Natural killer cell treated with Interleukin-12 subunit alpha and Interleukin-12 subunit beta and Interleukin-15 and Interleukin-18, amount 100 ng/mL, for 72 hours (primary cell): Measurements from ENCODE around the gene AUTS2. TPM values are rescaled to one million over a fixed set of nuclear protein-coding genes. Genes with fewer than 3 reads are reported as not detected.
A peak's percentile ranks its signal among the peaks of the same experiment; 100 is the strongest.

ENCODE experiments used
- ATAC-seq, 2 donors: fragments of 150-1000 bp; cut with Tn5 transposase in 1 of 2; sonication (Bioruptor Pico), chemical (Tn5 transposase) in 1 of 2; 2 replicates each; pipeline ENCODE4 v1.10.0; 2021
- DNase-seq: peaks from one replicate; pipeline ENCODE4 v3.0.0; 2022; ENCODE audit warnings: low spot score
- H3K27ac Mint-ChIP-seq, 2 donors: 1 replicate in 1 of 2; 2 replicates in 1 of 2; pipeline ENCODE4 v1.8.0; 2022; ENCODE audit warnings: mixed read lengths in 2 of 2, mild to moderate bottlenecking in 1 of 2, moderate library complexity in 1 of 2
- H3K27me3 Mint-ChIP-seq, 2 donors: 1 replicate in 1 of 2; 2 replicates in 1 of 2; pipeline ENCODE4 v1.8.0; 2022; ENCODE audit warnings: mixed read lengths in 2 of 2
- H3K36me3 Mint-ChIP-seq: one replicate; pipeline ENCODE4 v1.8.0; 2022; ENCODE audit warnings: mixed read lengths
- H3K4me1 Mint-ChIP-seq, 2 donors: 1 replicate in 1 of 2; 2 replicates in 1 of 2; pipeline ENCODE4 v1.8.0; 2022; ENCODE audit warnings: low read depth in 2 of 2, mixed read lengths in 2 of 2, mild to moderate bottlenecking in 1 of 2
- H3K4me3 Mint-ChIP-seq: one replicate; pipeline ENCODE4 v1.8.0; 2022; ENCODE audit warnings: mixed read lengths
- H3K9me3 Mint-ChIP-seq: 2 replicates; pipeline ENCODE4 v1.8.0; 2022; ENCODE audit warnings: mixed read lengths
- total RNA-seq, 2 donors: library from RNA; stranded (reverse); gene quantifications; one replicate each; pipeline ENCODE4 v1.2.3, GENCODE V29; 2022

AUTS2 gene
- total RNA-seq, 2 donors from 2014 or later: 14.3 to 43.0 TPM

- Mint-ChIP-seq H3K4me1 (no peaks in the 10 kb centered on the region), H3K36me3 (no peaks in the 10 kb centered on the region), H3K27me3 (no peaks in the 10 kb centered on the region), H3K9me3 (no peaks in the 10 kb centered on the region), H3K27ac (no peak overlapping the region), H3K4me3 (no peak overlapping the region)
- no peak for DNase-seq
- ATAC-seq: no peak
Measured at GRCh38 chr7:70372768-70373515, 774.7 kb downstream of the AUTS2 start.

GRCh38 chr7:70374772-70375533 lies 776.7 kb downstream of the AUTS2 start:
- no peak for DNase-seq
- no peak overlapping the region for H3K27ac Mint-ChIP-seq
- H3K4me1 Mint-ChIP-seq: no peaks in the 10 kb centered on the region
- no peak overlapping the region for H3K4me3 Mint-ChIP-seq
- no peak for ATAC-seq
- H3K9me3 Mint-ChIP-seq: no peaks in the 10 kb centered on the region
- no peaks in the 10 kb centered on the region for H3K27me3 Mint-ChIP-seq
- no peaks in the 10 kb centered on the region for H3K36me3 Mint-ChIP-seq

- Mint-ChIP-seq H3K36me3 (no peaks in the 10 kb centered on the region), H3K27ac (no peak overlapping the region), H3K27me3 (peaks cover 0 to under 1% of the 10 kb centered on the region in 2 donors), H3K4me3 (no peak overlapping the region), H3K4me1 (no peaks in the 10 kb centered on the region), H3K9me3 (no peaks in the 10 kb centered on the region)
- ATAC-seq (no peak), DNase-seq (no peak)
Measured at GRCh38 chr7:70376561-70377031, 778.3 kb downstream of the AUTS2 start.

- Mint-ChIP-seq H3K27me3 (peaks cover 2 to 13% of the 10 kb centered on the region in 2 donors), H3K4me1 (no peaks in the 10 kb centered on the region), H3K9me3 (no peaks in the 10 kb centered on the region), H3K4me3 (no peak overlapping the region), H3K36me3 (no peaks in the 10 kb centered on the region), H3K27ac (no peak overlapping the region)
- DNase-seq (no peak), ATAC-seq (no peak)
Measured at GRCh38 chr7:70377957-70378356, 779.7 kb downstream of the AUTS2 start.

- Mint-ChIP-seq H3K27ac (no peak overlapping the region), H3K4me1 (no peaks in the 10 kb centered on the region), H3K27me3 (peaks cover 2 to 13% of the 10 kb centered on the region in 2 donors), H3K4me3 (no peak overlapping the region), H3K36me3 (no peaks in the 10 kb centered on the region), H3K9me3 (no peaks in the 10 kb centered on the region)
- DNase-seq: no peak
- ATAC-seq: no peak
Measured at GRCh38 chr7:70379210-70379609, 780.9 kb downstream of the AUTS2 start.

GRCh38 chr7:70380421-70381015 lies 782.2 kb downstream of the AUTS2 start:
- no peaks in the 10 kb centered on the region for H3K9me3 Mint-ChIP-seq
- H3K27me3 Mint-ChIP-seq: peaks cover 2 to 13% of the 10 kb centered on the region in 2 donors
- no peaks in the 10 kb centered on the region for H3K36me3 Mint-ChIP-seq
- H3K4me3 Mint-ChIP-seq: no peak overlapping the region
- no peak overlapping the region for H3K27ac Mint-ChIP-seq
- DNase-seq (no peak), ATAC-seq (no peak)
- no peaks in the 10 kb centered on the region for H3K4me1 Mint-ChIP-seq

- H3K27ac Mint-ChIP-seq: no peak overlapping the region
- no peaks in the 10 kb centered on the region for H3K4me1 Mint-ChIP-seq
- DNase-seq (no peak), ATAC-seq (no peak)
- H3K36me3 Mint-ChIP-seq: no peaks in the 10 kb centered on the region
- peaks cover 2 to 13% of the 10 kb centered on the region in 2 donors for H3K27me3 Mint-ChIP-seq
- H3K4me3 Mint-ChIP-seq: no peak overlapping the region
- H3K9me3 Mint-ChIP-seq: no peaks in the 10 kb centered on the region
Measured at GRCh38 chr7:70383066-70383782, 784.9 kb downstream of the AUTS2 start.

GRCh38 chr7:70384024-70384423 lies 785.7 kb downstream of the AUTS2 start:
- no peaks in the 10 kb centered on the region for H3K9me3 Mint-ChIP-seq
- peak in 1 of 2 donors; percentile 36 for ATAC-seq
- no peak for DNase-seq
- H3K4me3 Mint-ChIP-seq: no peak overlapping the region
- no peaks in the 10 kb centered on the region for H3K4me1 Mint-ChIP-seq
- peaks cover 2 to 13% of the 10 kb centered on the region in 2 donors for H3K27me3 Mint-ChIP-seq
- H3K27ac Mint-ChIP-seq: no peak overlapping the region
- H3K36me3 Mint-ChIP-seq: no peaks in the 10 kb centered on the region

GRCh38 chr7:70384891-70385290 lies 786.6 kb downstream of the AUTS2 start:
- ATAC-seq (no peak), DNase-seq (no peak)
- H3K36me3 Mint-ChIP-seq: no peaks in the 10 kb centered on the region
- no peak overlapping the region for H3K27ac Mint-ChIP-seq
- peaks cover 2 to 13% of the 10 kb centered on the region in 2 donors for H3K27me3 Mint-ChIP-seq
- H3K9me3 Mint-ChIP-seq: no peaks in the 10 kb centered on the region
- no peaks in the 10 kb centered on the region for H3K4me1 Mint-ChIP-seq
- H3K4me3 Mint-ChIP-seq: no peak overlapping the region

GRCh38 chr7:70387217-70387616 lies 788.9 kb downstream of the AUTS2 start:
- Mint-ChIP-seq H3K4me1 (no peaks in the 10 kb centered on the region), H3K9me3 (no peaks in the 10 kb centered on the region), H3K27ac (no peak overlapping the region), H3K27me3 (peaks cover 0 to 7% of the 10 kb centered on the region in 2 donors), H3K4me3 (no peak overlapping the region), H3K36me3 (no peaks in the 10 kb centered on the region)
- DNase-seq (no peak), ATAC-seq (no peak)

GRCh38 chr7:70389531-70390151 lies 791.4 kb downstream of the AUTS2 start:
- ATAC-seq (no peak), DNase-seq (no peak)
- no peaks in the 10 kb centered on the region for H3K9me3 Mint-ChIP-seq
- H3K27ac Mint-ChIP-seq: no peak overlapping the region
- no peaks in the 10 kb centered on the region for H3K4me1 Mint-ChIP-seq
- no peak overlapping the region for H3K4me3 Mint-ChIP-seq
- H3K36me3 Mint-ChIP-seq: no peaks in the 10 kb centered on the region
- no peaks in the 10 kb centered on the region for H3K27me3 Mint-ChIP-seq

GRCh38 chr7:70390251-70390650 lies 792.0 kb downstream of the AUTS2 start:
- no peak for ATAC-seq
- Mint-ChIP-seq H3K4me1 (no peaks in the 10 kb centered on the region), H3K27me3 (no peaks in the 10 kb centered on the region), H3K36me3 (no peaks in the 10 kb centered on the region), H3K27ac (no peak overlapping the region), H3K4me3 (no peak overlapping the region), H3K9me3 (no peaks in the 10 kb centered on the region)
- no peak for DNase-seq

- H3K27ac Mint-ChIP-seq: no peak overlapping the region
- no peaks in the 10 kb centered on the region for H3K9me3 Mint-ChIP-seq
- no peaks in the 10 kb centered on the region for H3K4me1 Mint-ChIP-seq
- H3K36me3 Mint-ChIP-seq: no peaks in the 10 kb centered on the region
- H3K27me3 Mint-ChIP-seq: no peaks in the 10 kb centered on the region
- no peak overlapping the region for H3K4me3 Mint-ChIP-seq
- ATAC-seq: no peak
- no peak for DNase-seq
Measured at GRCh38 chr7:70392256-70392876, 794.1 kb downstream of the AUTS2 start.
